ENCODE results near the gene MSI2. TPM values are rescaled to one million over a fixed set of nuclear protein-coding genes. Genes with fewer than 3 reads are reported as not detected.
A peak's percentile ranks its signal among the peaks of the same experiment; 100 is the strongest.

Gene MSI2
- polyA plus RNA-seq, 1 of the 3 experiments (the other 2 are of a cell fraction), result 24.1 TPM

- Histone ChIP-seq H3K36me3 (replicated peaks in 1 of 2; ENCODE audit: control insufficient read depth in 1 of 2, insufficient read depth in 2 of 2, low read length in 1 of 2) (peaks cover 24 to 42% of the 10 kb centered on the region in 2 experiments), H3K9me2 (no peaks in the 10 kb centered on the region), H3K4me3 (ENCODE audit: low read depth in 2 of 2, low read length in 1 of 2) (no peak overlapping the region), H3K4me2 (no peak overlapping the region), H3K27ac (ENCODE audit: low read depth in 2 of 2, low read length in 1 of 2) (no peak overlapping the region; a peak in 1 of 4 replicates), H3K4me1 (ENCODE audit: control insufficient read depth in 1 of 2, insufficient read depth in 2 of 2, low read depth in 1 of 2, low read length in 1 of 2) (no peaks in the 10 kb centered on the region; a peak in 1 of 4 replicates), H3K9me3 (peaks cover 5% of the 10 kb centered on the region; the same call in 1 of the 2 replicates), H3K9ac (no peak overlapping the region), H3K79me2 (ENCODE audit: insufficient read depth) (no peaks in the 10 kb centered on the region; the same call in 1 of the 2 replicates), H3K27me3 (ENCODE audit: insufficient read depth) (no peaks in the 10 kb centered on the region), H4K20me1 (ENCODE audit: insufficient read depth) (no peaks in the 10 kb centered on the region), H3F3A (replicated peaks; ENCODE audit: insufficient read depth) (no peaks in the 10 kb centered on the region), H2AFZ (ENCODE audit: low read depth) (no peak overlapping the region)
- ChIA-PET POLR2A (no interaction called here), CTCF (interaction anchor here (1.0 kb wide), 1 partner anchor 36 kb away, joined by 3 read pairs; no protein-coding TSS in a partner anchor)
- TF ChIP-seq JUND (IDR thresholded peaks at IDR 0.05) (no peak), RXRA (IDR thresholded peaks at IDR 0.05; ENCODE audit: borderline replicate concordance, low read depth) (no peak), GABPA (IDR thresholded peaks at IDR 0.05; ENCODE audit: low read depth) (no peak), MXI1 (IDR thresholded peaks at IDR 0.05; ENCODE audit: low read depth, low read length) (no peak), NRF1 (IDR thresholded peaks at IDR 0.05; ENCODE audit: low read depth, low read length) (no peak), ZBTB33 (IDR thresholded peaks at IDR 0.05; ENCODE audit: borderline replicate concordance, low read depth) (no peak), TCF12 (IDR thresholded peaks at IDR 0.05) (no peak), CHD2 (IDR thresholded peaks at IDR 0.05; ENCODE audit: low read length, partially characterized antibody) (no peak)
- DNase-seq, result no peak
- 93% methylated on average over 10 of the region's 10 CpGs for WGBS (ENCODE audit: low lambda C conversion rate)
Measured at GRCh38 chr17:57302690-57303465, 46.6 kb downstream of the MSI2 start.

GRCh38 chr17:57305144-57305728 lies 48.9 kb downstream of the MSI2 start:
- 92% methylated on average over 13 of the region's 13 CpGs for WGBS (ENCODE audit: low lambda C conversion rate)
- Histone ChIP-seq H3K79me2 (ENCODE audit: insufficient read depth) (no peaks in the 10 kb centered on the region), H3K9ac (no peak overlapping the region), H3K27me3 (ENCODE audit: insufficient read depth) (no peaks in the 10 kb centered on the region), H3K4me2 (no peak overlapping the region), H4K20me1 (ENCODE audit: insufficient read depth) (peaks cover 6% of the 10 kb centered on the region; the same call in 1 of the 2 replicates), H3K36me3 (replicated peaks in 1 of 2; ENCODE audit: control insufficient read depth in 1 of 2, insufficient read depth in 2 of 2, low read length in 1 of 2) (peaks cover 13 to 42% of the 10 kb centered on the region in 2 experiments), H3K27ac (ENCODE audit: low read depth in 2 of 2, low read length in 1 of 2) (peak overlapping the region in 1 of 2 experiments; percentile 11; a peak in 1 of 4 replicates), H3K4me1 (ENCODE audit: control insufficient read depth in 1 of 2, insufficient read depth in 2 of 2, low read depth in 1 of 2, low read length in 1 of 2) (peaks cover 0 to 4% of the 10 kb centered on the region in 2 experiments; a peak in 1 of 4 replicates), H2AFZ (ENCODE audit: low read depth) (no peak overlapping the region), H3K4me3 (ENCODE audit: low read depth in 2 of 2, low read length in 1 of 2) (no peak overlapping the region), H3F3A (replicated peaks; ENCODE audit: insufficient read depth) (no peaks in the 10 kb centered on the region), H3K9me2 (no peaks in the 10 kb centered on the region), H3K9me3 (no peaks in the 10 kb centered on the region)
- DNase-seq, result no peak
- POLR2A ChIA-PET, result no interaction called here
- CTCF ChIA-PET, result interaction anchor here (0.8 to 2.2 kb wide), 5 partner anchors 10 to 528 kb away, joined by 3 to 4 read pairs (median 3); no protein-coding TSS in a partner anchor
- TF ChIP-seq REST (IDR thresholded peaks at IDR 0.05; ENCODE audit: low read depth, low read length) (no peak), GABPA (IDR thresholded peaks at IDR 0.05; ENCODE audit: low read depth) (no peak), CTCF (IDR thresholded peaks at IDR 0.05) (no peak), RCOR1 (IDR thresholded peaks at IDR 0.05; ENCODE audit: low read length) (no peak), NRF1 (IDR thresholded peaks at IDR 0.05; ENCODE audit: low read depth, low read length) (no peak), MAX (IDR thresholded peaks at IDR 0.05; ENCODE audit: low read depth) (no peak), RXRA (IDR thresholded peaks at IDR 0.05; ENCODE audit: borderline replicate concordance, low read depth) (no peak)
